ENCODE data around the gene NFE2. TPM values are rescaled to one million over a fixed set of nuclear protein-coding genes. Genes with fewer than 3 reads are reported as not detected.

The NFE2 gene
- total RNA-seq, 2 donors from 2014 or later, result 0.26 TPM; not detected in 1

GRCh38 chr12:54246011-54246641 lies 54.7 kb downstream of the NFE2 start:
- no peak for ATAC-seq
- H3K36me3 ChIP-seq (replicated peaks in 1 of 2; ENCODE audit: insufficient read depth in 1 of 2, low read depth in 2 of 2), result peaks cover 0 to 16% of the 10 kb centered on the region in 2 donors
- intact Hi-C loops (cut with DNase I), result no loop called here

More at GRCh38 chr12:54246011-54246641, 54.7 kb downstream of the NFE2 start:
- H3K4me1 ChIP-seq, result no peaks in the 10 kb centered on the region
- no peak for DNase-seq
- TF ChIP-seq, protein P1, sequence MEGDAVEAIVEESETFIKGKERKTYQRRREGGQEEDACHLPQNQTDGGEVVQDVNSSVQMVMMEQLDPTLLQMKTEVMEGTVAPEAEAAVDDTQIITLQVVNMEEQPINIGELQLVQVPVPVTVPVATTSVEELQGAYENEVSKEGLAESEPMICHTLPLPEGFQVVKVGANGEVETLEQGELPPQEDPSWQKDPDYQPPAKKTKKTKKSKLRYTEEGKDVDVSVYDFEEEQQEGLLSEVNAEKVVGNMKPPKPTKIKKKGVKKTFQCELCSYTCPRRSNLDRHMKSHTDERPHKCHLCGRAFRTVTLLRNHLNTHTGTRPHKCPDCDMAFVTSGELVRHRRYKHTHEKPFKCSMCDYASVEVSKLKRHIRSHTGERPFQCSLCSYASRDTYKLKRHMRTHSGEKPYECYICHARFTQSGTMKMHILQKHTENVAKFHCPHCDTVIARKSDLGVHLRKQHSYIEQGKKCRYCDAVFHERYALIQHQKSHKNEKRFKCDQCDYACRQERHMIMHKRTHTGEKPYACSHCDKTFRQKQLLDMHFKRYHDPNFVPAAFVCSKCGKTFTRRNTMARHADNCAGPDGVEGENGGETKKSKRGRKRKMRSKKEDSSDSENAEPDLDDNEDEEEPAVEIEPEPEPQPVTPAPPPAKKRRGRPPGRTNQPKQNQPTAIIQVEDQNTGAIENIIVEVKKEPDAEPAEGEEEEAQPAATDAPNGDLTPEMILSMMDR (IDR thresholded peaks at IDR 0.05), result no peak
- no peak for TF ChIP-seq POLR2A (IDR thresholded peaks at IDR 0.05)
- H3K4me3 ChIP-seq, result no peak overlapping the region
- WGBS, 2 donors, result 85 to 88% methylated on average over 6 of the region's 6 CpGs
- H3K9me3 ChIP-seq, result no peaks in the 10 kb centered on the region
- H3K27ac ChIP-seq, result no peak overlapping the region
- H3K27me3 ChIP-seq, result no peaks in the 10 kb centered on the region

MicroRNAs encoded within 50 kb of the gene (microRNA counts, 767-probe panel; counts per million panel counts)
- 6,023 to 9,586 counts per million in 2 donors for microRNA hsa-miR-148b-3p

Small RNAs within 50 kb of the gene (microRNA-seq; reads per million reads assigned to microRNA genes)
- gene MIR148B (ENCODE audit: borderline number of aligned reads in 2 of 2, borderline replicate concordance in 2 of 2), result 215 to 257 reads per million in 2 donors

Small RNAs within 50 kb of the gene (small RNA-seq; reads per million reads assigned to genes)
- 23.1 reads per million, percentile 94 among the genes with 10 or more reads in this experiment for gene MIR148B
- gene RN7SL390P, result not detected
- gene RN7SL744P, result not detected
- not detected for gene RNU6-950P

Other genes starting within 250 kb of the NFE2 start
- not detected for gene HOXC4, start 247.2 kb downstream of the NFE2 start, total RNA-seq
- 10 to 100 TPM; 20.8 to 34.5 TPM for gene SMUG1, start 112.0 kb downstream of the NFE2 start, total RNA-seq
- 10 to 100 TPM; 27.0 to 34.3 TPM for gene CBX5, start 20.9 kb downstream of the NFE2 start, total RNA-seq
- gene HNRNPA1, start 20.3 kb downstream of the NFE2 start, total RNA-seq, result 100 to 1,000 TPM; 246 to 247 TPM
- gene COPZ1, start 24.1 kb upstream of the NFE2 start, total RNA-seq, result 10 to 100 TPM; 34.3 to 71.3 TPM
- not detected for gene GPR84, start 63.5 kb upstream of the NFE2 start, total RNA-seq
- 1 to 10 TPM; 3.1 to 7.3 TPM for gene ZNF385A, start 83.7 kb upstream of the NFE2 start, total RNA-seq
- 10 to 100 TPM; 28.5 to 49.1 TPM for gene ITGA5, start 118.3 kb upstream of the NFE2 start, total RNA-seq
- gene GTSF1, start 172.6 kb upstream of the NFE2 start, total RNA-seq, result not detected
- gene NCKAP1L, start 196.7 kb upstream of the NFE2 start, total RNA-seq, result 1 to 10 TPM; 1.6 to 2.9 TPM
- gene PDE1B, start 248.6 kb upstream of the NFE2 start, total RNA-seq, result 1 to 10 TPM; 1.8 to 6.6 TPM